GM12878 (cell line): ENCODE data around the gene VANGL2. TPM values are rescaled to one million over a fixed set of nuclear protein-coding genes. Genes with fewer than 3 reads are reported as not detected.
A peak's percentile ranks its signal among the peaks of the same experiment; 100 is the strongest.

Source experiments
- CBX5 ChIP-seq: sonication (generic); IDR thresholded peaks from 2 replicates; pipeline ENCODE4 v1.6.1; 2016; ENCODE audit warnings: low read depth, moderate library complexity, mild to moderate bottlenecking, inconsistent platforms
- CREB1 ChIP-seq: IDR thresholded peaks from 2 replicates; pipeline ENCODE4 v1.6.1; 2012; ENCODE audit warnings: low read depth, mild to moderate bottlenecking, inconsistent platforms
- FOXK2 ChIP-seq: fragments of 450-650 bp; IDR thresholded peaks from 2 replicates; pipeline ENCODE4 v1.6.1; 2017; ENCODE audit warnings: mild to moderate bottlenecking, moderate library complexity
- HCFC1 ChIP-seq: fragments of 150-350 bp; IDR thresholded peaks from 2 replicates; pipeline ENCODE4 v1.6.1; 2014; ENCODE audit warnings: low read length
- IKZF1 ChIP-seq: fragments of 450-650 bp; conservative IDR thresholded peaks from 2 replicates; pipeline ENCODE4 v1.6.1; 2017; ENCODE audit warnings: antibody characterized with exemption, mild to moderate bottlenecking
- MTA3 ChIP-seq: IDR thresholded peaks from 2 replicates; pipeline ENCODE4 v1.6.1; 2012; ENCODE audit warnings: low read length, inconsistent platforms, borderline replicate concordance
- POU2F2 ChIP-seq: IDR thresholded peaks from 3 replicates; pipeline ENCODE4 v1.6.1; 2011; ENCODE audit warnings: low read depth, mild to moderate bottlenecking, low read length, borderline replicate concordance
- SPI1 ChIP-seq: IDR thresholded peaks from 2 replicates; pipeline ENCODE4 v1.6.1; 2011; ENCODE audit warnings: low read depth, mild to moderate bottlenecking, low read length, moderate library complexity, borderline replicate concordance; ENCODE audit not compliant: insufficient read depth
- STAT1 ChIP-seq: fragments of 450-650 bp; conservative IDR thresholded peaks from 2 replicates; pipeline ENCODE4 v1.6.1; 2014; ENCODE audit warnings: antibody characterized with exemption, mild to moderate bottlenecking
- WRNIP1 ChIP-seq: IDR thresholded peaks from 2 replicates; pipeline ENCODE4 v1.6.1; 2011; ENCODE audit warnings: low read depth, low read length, improper control_type of control experiment, borderline replicate concordance
- polyA plus RNA-seq, 11 experiments: library from polyadenylated mRNA; depleted of rRNA in 4 of 11; unstranded in 6 of 11; stranded (reverse) in 5 of 11; fragments of >200 nt; fragmentation: Nextera tagmentation in 4 of 11; fragmentation: Illumina TruSeq in 1 of 11; extraction: Ambion mirVana in 4 of 11; extraction: Trizol in 1 of 11; gene quantifications; 1 replicate in 1 of 11; 2 replicates in 10 of 11; pipeline versions ENCODE4 v1.2.1 to v1.2.3, GENCODE V29; 2011 to 2016; ENCODE audit warnings: inconsistent platforms in 2 of 11, missing spikeins in 2 of 11, low read depth in 1 of 11
- total RNA-seq, 4 experiments: library from RNA; depleted of rRNA in 3 of 4; stranded (reverse); fragments of >200 nt in 3 of 4; fragmentation: Illumina TruSeq in 1 of 4; extraction: Trizol in 1 of 4; gene quantifications; 2 replicates each; pipeline versions ENCODE4 v1.2.1 to v1.2.3, GENCODE V29; 2013 to 2021
- TF ChIP-seq, protein P1 (sequence below): fragments of 450-650 bp; IDR thresholded peaks from 2 replicates; pipeline ENCODE4 v1.6.1; 2017; ENCODE audit warnings: mild to moderate bottlenecking, moderate library complexity
- TF ChIP-seq, protein P2 (sequence below): fragments of 450-650 bp; IDR thresholded peaks from 2 replicates; pipeline ENCODE4 v1.6.1; 2016; ENCODE audit warnings: mild to moderate bottlenecking
- TF ChIP-seq, protein P3 (sequence below): IDR thresholded peaks from 2 replicates; pipeline ENCODE4 v1.6.1; 2012; ENCODE audit warnings: low read depth, low read length, improper control_type of control experiment
- TF ChIP-seq, protein P4 (sequence below): fragments of 450-650 bp; formaldehyde crosslinking; IDR thresholded peaks from 2 replicates; pipeline ENCODE4 v1.4.0; 2020; ENCODE audit warnings: mild to moderate bottlenecking, moderate library complexity
- TF ChIP-seq, protein P5 (sequence below): fragments of 450-650 bp; IDR thresholded peaks from 2 replicates; pipeline ENCODE4 v1.6.1; 2018; ENCODE audit warnings: borderline replicate concordance, mild to moderate bottlenecking; ENCODE audit not compliant: partially characterized antibody

VANGL2 gene
- total and polyA plus RNA-seq, 10 of the 15 experiments (the other 5 are each of a cell fraction or from before 2014, with no cell fraction given) = 0.10 to 5.0 (median 0.27) TPM

DNA sequence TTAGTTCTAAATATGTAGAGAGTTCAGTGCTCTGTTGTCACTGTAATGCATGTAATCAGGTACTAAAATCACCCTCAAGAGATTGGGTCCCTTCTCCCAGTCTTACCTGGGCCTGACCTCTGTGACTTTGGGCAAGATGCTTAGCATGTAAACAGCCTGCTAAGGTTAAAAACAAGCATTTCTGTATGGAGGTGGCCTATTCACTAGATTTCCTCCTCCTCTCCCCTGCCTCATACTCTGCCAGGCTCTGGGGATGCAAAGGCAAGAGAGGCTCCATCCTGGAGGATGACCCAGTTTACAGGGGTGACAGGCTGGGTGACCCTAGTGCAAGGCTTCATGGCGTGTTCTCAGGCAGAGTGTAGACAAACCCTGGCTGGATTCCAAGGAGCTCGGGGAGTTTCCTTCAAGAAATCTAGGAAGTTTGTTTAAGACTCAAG, 28.8 kb downstream of the VANGL2 start (continued):
- TF ChIP-seq, protein P1, sequence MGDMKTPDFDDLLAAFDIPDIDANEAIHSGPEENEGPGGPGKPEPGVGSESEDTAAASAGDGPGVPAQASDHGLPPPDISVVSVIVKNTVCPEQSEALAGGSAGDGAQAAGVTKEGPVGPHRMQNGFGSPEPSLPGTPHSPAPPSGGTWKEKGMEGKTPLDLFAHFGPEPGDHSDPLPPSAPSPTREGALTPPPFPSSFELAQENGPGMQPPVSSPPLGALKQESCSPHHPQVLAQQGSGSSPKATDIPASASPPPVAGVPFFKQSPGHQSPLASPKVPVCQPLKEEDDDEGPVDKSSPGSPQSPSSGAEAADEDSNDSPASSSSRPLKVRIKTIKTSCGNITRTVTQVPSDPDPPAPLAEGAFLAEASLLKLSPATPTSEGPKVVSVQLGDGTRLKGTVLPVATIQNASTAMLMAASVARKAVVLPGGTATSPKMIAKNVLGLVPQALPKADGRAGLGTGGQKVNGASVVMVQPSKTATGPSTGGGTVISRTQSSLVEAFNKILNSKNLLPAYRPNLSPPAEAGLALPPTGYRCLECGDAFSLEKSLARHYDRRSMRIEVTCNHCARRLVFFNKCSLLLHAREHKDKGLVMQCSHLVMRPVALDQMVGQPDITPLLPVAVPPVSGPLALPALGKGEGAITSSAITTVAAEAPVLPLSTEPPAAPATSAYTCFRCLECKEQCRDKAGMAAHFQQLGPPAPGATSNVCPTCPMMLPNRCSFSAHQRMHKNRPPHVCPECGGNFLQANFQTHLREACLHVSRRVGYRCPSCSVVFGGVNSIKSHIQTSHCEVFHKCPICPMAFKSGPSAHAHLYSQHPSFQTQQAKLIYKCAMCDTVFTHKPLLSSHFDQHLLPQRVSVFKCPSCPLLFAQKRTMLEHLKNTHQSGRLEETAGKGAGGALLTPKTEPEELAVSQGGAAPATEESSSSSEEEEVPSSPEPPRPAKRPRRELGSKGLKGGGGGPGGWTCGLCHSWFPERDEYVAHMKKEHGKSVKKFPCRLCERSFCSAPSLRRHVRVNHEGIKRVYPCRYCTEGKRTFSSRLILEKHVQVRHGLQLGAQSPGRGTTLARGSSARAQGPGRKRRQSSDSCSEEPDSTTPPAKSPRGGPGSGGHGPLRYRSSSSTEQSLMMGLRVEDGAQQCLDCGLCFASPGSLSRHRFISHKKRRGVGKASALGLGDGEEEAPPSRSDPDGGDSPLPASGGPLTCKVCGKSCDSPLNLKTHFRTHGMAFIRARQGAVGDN = peak; percentile 63; the same call in 1 of the 2 replicates
- TF ChIP-seq, protein P2, sequence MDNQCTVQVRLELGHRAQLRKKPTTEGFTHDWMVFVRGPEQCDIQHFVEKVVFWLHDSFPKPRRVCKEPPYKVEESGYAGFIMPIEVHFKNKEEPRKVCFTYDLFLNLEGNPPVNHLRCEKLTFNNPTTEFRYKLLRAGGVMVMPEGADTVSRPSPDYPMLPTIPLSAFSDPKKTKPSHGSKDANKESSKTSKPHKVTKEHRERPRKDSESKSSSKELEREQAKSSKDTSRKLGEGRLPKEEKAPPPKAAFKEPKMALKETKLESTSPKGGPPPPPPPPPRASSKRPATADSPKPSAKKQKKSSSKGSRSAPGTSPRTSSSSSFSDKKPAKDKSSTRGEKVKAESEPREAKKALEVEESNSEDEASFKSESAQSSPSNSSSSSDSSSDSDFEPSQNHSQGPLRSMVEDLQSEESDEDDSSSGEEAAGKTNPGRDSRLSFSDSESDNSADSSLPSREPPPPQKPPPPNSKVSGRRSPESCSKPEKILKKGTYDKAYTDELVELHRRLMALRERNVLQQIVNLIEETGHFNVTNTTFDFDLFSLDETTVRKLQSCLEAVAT = no peak
- TF ChIP-seq, protein P3, sequence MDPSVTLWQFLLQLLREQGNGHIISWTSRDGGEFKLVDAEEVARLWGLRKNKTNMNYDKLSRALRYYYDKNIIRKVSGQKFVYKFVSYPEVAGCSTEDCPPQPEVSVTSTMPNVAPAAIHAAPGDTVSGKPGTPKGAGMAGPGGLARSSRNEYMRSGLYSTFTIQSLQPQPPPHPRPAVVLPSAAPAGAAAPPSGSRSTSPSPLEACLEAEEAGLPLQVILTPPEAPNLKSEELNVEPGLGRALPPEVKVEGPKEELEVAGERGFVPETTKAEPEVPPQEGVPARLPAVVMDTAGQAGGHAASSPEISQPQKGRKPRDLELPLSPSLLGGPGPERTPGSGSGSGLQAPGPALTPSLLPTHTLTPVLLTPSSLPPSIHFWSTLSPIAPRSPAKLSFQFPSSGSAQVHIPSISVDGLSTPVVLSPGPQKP = no peak
- no peak for TF ChIP-seq SPI1
- no peak for TF ChIP-seq IKZF1
- TF ChIP-seq MTA3 = peak; percentile 19; the same call in 1 of the 2 replicates
- no peak for TF ChIP-seq CBX5
- TF ChIP-seq, protein P4, sequence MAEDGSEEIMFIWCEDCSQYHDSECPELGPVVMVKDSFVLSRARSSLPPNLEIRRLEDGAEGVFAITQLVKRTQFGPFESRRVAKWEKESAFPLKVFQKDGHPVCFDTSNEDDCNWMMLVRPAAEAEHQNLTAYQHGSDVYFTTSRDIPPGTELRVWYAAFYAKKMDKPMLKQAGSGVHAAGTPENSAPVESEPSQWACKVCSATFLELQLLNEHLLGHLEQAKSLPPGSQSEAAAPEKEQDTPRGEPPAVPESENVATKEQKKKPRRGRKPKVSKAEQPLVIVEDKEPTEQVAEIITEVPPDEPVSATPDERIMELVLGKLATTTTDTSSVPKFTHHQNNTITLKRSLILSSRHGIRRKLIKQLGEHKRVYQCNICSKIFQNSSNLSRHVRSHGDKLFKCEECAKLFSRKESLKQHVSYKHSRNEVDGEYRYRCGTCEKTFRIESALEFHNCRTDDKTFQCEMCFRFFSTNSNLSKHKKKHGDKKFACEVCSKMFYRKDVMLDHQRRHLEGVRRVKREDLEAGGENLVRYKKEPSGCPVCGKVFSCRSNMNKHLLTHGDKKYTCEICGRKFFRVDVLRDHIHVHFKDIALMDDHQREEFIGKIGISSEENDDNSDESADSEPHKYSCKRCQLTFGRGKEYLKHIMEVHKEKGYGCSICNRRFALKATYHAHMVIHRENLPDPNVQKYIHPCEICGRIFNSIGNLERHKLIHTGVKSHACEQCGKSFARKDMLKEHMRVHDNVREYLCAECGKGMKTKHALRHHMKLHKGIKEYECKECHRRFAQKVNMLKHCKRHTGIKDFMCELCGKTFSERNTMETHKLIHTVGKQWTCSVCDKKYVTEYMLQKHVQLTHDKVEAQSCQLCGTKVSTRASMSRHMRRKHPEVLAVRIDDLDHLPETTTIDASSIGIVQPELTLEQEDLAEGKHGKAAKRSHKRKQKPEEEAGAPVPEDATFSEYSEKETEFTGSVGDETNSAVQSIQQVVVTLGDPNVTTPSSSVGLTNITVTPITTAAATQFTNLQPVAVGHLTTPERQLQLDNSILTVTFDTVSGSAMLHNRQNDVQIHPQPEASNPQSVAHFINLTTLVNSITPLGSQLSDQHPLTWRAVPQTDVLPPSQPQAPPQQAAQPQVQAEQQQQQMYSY (CRISPR knock-in tag) = 0 out of 2 replicates have a peak, but pooled peaks have one; percentile 57
- no peak for TF ChIP-seq STAT1
- TF ChIP-seq HCFC1 = no peak
- TF ChIP-seq, protein P5, sequence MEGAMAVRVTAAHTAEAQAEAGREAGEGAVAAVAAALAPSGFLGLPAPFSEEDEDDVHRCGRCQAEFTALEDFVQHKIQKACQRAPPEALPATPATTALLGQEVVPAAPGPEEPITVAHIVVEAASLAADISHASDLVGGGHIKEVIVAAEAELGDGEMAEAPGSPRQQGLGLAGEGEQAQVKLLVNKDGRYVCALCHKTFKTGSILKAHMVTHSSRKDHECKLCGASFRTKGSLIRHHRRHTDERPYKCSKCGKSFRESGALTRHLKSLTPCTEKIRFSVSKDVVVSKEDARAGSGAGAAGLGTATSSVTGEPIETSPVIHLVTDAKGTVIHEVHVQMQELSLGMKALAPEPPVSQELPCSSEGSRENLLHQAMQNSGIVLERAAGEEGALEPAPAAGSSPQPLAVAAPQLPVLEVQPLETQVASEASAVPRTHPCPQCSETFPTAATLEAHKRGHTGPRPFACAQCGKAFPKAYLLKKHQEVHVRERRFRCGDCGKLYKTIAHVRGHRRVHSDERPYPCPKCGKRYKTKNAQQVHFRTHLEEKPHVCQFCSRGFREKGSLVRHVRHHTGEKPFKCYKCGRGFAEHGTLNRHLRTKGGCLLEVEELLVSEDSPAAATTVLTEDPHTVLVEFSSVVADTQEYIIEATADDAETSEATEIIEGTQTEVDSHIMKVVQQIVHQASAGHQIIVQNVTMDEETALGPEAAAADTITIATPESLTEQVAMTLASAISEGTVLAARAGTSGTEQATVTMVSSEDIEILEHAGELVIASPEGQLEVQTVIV = no peak
- TF ChIP-seq CREB1 = no peak
- TF ChIP-seq WRNIP1 = no peak
- no peak for TF ChIP-seq FOXK2
- TF ChIP-seq POU2F2 = 0 out of 3 replicates have a peak, but pooled peaks have one; percentile 3
